NB4 (cell line): ENCODE data around the gene AGAP1.
A peak's percentile ranks its signal among the peaks of the same experiment; 100 is the strongest.

Source experiments
- DNase-seq: peaks from one replicate; pipeline ENCODE4 v3.0.0; 2010; ENCODE audit warnings: low read depth
- H3K4me3 ChIP-seq: one replicate; pipeline ENCODE4 v1.5.1; 2011; ENCODE audit warnings: mild to moderate bottlenecking, low read depth, low read length, moderate library complexity
- MYC ChIP-seq: IDR thresholded peaks from 2 replicates; pipeline ENCODE4 v1.6.1; 2011; ENCODE audit warnings: low read depth, low read length
- POLR2A ChIP-seq: IDR thresholded peaks from 2 replicates; pipeline ENCODE4 v1.6.1; 2011; ENCODE audit warnings: mild to moderate bottlenecking; ENCODE audit not compliant: insufficient read length; ENCODE audit errors: extremely low read depth
- TF ChIP-seq, protein P1 (sequence below): IDR thresholded peaks from one replicate; pipeline ENCODE4 v1.5.1; 2012; ENCODE audit warnings: low read depth, low read length
- TF ChIP-seq, protein P2 (sequence below): IDR thresholded peaks from 2 replicates; pipeline ENCODE4 v1.6.1; 2011; ENCODE audit warnings: low read depth, low read length

Gene AGAP1

DNA sequence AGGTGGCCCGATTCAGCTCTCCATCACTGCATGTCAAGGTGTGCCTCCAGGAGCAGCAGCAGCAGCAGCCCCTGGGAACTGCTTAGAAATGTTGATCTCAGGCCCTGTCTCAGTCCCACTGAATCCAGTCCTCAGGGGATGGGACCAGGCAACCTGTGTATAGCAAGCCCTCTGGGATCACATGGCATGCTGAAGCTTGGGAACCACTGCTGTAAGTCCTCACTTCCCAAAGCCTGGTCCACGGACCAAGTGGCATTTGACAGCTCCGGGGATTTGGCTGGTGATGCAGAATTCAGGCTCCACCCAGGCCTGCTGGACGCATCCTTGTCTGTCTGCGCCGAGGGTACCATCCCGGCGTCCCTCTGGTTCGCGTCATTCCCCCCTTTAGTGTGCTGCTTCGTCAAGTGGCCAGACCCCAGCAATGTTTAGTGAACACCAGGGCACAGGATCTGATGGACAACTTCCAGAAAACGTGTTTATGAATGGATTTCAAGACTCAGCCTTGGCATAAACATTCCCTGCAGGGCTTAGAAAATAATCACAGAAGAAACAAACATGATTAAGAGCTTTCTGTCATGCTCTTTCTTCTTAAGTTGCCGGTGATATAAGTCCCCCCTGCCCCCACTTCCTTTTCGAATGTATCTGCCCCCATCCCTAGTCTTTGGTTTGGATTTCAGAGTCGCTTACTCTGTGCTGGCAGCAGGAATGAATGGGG, 440.4 kb downstream of the AGAP1 start:
- DNase-seq, result no peak
- H3K4me3 ChIP-seq, result no peak overlapping the region
- TF ChIP-seq, protein P1, sequence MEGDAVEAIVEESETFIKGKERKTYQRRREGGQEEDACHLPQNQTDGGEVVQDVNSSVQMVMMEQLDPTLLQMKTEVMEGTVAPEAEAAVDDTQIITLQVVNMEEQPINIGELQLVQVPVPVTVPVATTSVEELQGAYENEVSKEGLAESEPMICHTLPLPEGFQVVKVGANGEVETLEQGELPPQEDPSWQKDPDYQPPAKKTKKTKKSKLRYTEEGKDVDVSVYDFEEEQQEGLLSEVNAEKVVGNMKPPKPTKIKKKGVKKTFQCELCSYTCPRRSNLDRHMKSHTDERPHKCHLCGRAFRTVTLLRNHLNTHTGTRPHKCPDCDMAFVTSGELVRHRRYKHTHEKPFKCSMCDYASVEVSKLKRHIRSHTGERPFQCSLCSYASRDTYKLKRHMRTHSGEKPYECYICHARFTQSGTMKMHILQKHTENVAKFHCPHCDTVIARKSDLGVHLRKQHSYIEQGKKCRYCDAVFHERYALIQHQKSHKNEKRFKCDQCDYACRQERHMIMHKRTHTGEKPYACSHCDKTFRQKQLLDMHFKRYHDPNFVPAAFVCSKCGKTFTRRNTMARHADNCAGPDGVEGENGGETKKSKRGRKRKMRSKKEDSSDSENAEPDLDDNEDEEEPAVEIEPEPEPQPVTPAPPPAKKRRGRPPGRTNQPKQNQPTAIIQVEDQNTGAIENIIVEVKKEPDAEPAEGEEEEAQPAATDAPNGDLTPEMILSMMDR, result no peak
- no peak for TF ChIP-seq MYC
- TF ChIP-seq POLR2A, result no peak
- TF ChIP-seq, protein P2, sequence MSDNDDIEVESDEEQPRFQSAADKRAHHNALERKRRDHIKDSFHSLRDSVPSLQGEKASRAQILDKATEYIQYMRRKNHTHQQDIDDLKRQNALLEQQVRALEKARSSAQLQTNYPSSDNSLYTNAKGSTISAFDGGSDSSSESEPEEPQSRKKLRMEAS, result no peak

DNA sequence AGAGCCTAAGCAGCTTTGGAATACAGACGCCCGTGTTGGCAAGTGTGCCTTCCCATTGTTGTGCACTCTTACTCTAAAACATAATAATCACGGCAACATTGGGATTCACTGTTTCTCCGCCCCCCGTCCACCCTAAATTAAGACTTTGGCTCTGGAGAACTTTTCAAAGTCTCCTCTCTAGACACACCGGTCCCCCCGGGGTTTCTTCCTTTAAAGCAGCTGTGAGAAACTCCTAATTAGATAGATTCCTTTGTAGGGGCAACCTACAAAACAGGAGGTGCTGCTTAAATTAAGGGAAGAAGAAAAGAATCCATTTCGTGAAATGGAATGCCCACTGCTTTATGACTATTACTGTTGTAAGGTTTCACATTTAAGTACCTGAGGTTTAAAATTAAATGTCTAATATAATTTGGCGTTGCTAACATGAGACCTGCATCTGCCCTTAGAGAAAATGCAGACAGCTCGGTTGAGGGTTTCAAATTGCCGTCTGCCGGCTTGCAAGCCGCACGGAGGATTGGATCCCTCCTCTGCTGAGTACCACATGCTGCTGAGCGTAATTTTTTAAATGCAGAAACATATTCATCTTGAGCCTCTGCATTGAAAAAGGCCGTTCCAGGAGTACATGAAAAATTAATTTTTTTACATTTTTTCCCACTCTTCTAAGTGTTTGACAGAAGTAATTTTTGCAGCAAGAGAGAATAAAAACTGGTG, 441.1 kb downstream of the AGAP1 start:
- no peak for DNase-seq
- TF ChIP-seq MYC (no peak), POLR2A (no peak)
- TF ChIP-seq, protein P2, result no peak
- TF ChIP-seq, protein P1, result no peak
- H3K4me3 ChIP-seq, result no peak overlapping the region

DNA sequence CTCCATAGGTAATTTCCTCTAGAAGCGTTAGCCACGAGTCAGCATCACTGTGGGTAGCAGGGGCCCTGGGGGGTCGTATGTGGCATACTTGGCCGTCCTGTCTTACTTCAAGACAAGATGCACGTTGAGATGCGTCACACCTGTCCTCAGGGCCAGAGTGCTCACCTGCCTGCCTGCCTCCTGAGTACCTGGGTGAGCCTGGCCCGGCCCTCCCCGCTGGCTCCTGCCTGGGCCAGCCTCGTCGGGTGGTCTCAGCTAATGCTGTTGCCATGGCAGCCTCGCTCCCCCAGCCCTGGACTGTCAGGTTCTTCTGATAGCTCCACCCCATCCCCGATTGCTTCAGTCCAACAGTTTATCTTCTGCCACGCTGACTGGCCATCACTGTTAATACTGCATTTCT, 441.9 kb downstream of the AGAP1 start:
- no peak overlapping the region for H3K4me3 ChIP-seq
- no peak for DNase-seq
- TF ChIP-seq, protein P1, result no peak
- no peak for TF ChIP-seq MYC
- TF ChIP-seq, protein P2, result no peak
- no peak for TF ChIP-seq POLR2A

- H3K4me3 ChIP-seq, result no peak overlapping the region
- DNase-seq, result peak; percentile 85
- TF ChIP-seq, protein P2, result 0 out of 2 replicates have a peak, but pooled peaks have one; percentile 29
- TF ChIP-seq MYC, result no peak
- TF ChIP-seq, protein P1, result peak; percentile 69
Observed at GRCh38 chr2:235936493-235936892, 442.6 kb downstream of the AGAP1 start.

- DNase-seq, result no peak
Observed at GRCh38 chr2:235937087-235937486, 443.2 kb downstream of the AGAP1 start.

More at GRCh38 chr2:235937087-235937486, 443.2 kb downstream of the AGAP1 start:
- no peak overlapping the region for H3K4me3 ChIP-seq
- TF ChIP-seq, protein P1, result no peak
- no peak for TF ChIP-seq POLR2A
